Occipital lobe (tissue), 2 donors: ENCODE results near the gene SDK1. TPM values are rescaled to one million over a fixed set of nuclear protein-coding genes. Genes with fewer than 3 reads are reported as not detected.

Experiments
- DNase-seq: peaks from one replicate; lab custom pipeline; 2025; lab: John Stamatoyannopoulos, UW
- total RNA-seq: library from RNA; depleted of rRNA; stranded (reverse); fragments of >200 nt; gene quantifications from one replicate; pipeline ENCODE4 v1.2.3, GENCODE V29; 2014

SDK1 gene
- 7.0 TPM for total RNA-seq

DNA sequence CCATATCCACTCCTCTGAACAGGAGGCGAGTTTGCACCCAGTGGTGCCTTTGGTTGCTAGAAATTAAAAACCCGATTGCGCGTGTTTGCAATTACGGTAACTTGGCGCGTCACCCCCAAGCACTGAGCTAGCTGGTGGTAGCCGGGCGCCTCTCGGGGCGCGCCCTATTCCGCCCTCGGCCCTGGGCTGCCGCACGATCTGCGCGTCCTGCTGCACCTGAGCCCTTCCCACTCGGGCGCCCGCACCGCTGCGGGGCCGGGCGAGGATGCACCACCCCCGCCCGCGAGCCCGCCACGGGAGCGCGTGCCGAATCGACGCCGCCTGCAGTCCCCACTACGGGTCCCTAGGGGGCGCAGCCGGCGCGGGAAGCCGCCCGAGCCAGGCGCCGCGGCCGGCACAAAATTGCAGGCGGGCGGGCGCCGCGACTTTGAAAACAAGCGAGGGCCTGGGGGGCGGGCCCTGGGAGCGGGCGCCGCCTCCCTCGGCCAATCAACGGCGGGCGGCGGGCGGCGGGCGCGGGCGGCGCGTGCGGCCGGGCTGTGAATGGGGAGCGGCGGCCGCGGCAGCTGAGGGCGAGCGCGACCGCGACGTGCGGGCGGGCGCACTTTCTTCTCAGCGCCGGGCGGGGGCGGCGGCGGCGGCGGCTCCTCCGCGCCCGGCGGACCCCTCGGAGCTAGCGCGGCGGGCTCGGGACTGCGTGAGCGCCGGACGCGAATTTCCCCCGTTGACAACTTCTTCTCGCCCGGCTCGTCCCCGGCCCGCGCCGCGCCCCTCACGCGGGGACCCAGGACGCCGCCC, at the start of gene SDK1:
SDK1 (plus strand) TSS at position 602 of the 798 bp plus-strand sequence. CDS start 335 bp downstream, outside the sequence.
- peak; percentile 86 for DNase-seq

GRCh38 chr7:3254718-3255117, 46.3 kb upstream of the SDK1 start:
- DNase-seq = no peak

DNA sequence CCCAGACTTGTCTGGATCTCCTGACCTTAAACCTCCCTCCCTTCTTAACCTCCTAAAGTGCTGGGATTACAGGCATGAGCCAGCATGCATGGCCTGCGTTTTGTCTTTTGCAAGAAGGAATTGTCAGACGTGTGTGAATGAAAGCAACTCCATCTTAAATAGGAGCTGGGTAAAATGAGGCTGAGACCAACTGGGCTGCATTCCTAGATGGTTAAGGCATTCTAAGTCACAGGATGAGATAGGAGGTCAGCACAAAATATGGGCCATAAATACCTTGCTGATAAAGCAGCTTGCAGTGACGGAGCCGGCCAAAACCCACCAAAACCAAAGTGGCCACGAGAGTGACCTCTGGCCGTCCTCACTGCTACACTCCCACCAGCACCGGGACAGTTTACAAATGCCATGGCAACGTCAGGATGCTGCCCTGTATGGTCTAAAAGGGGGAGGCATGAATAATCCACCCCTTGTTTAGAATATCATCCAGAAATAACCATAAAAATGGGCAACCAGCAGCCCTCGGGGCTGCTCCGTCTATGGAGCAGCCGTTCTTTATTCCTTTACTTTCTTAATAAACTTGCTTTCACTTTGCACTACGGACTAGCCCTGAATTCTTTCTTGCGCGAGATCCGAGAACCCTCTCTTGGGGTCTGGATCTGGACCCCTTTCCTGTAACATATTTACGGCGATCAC, 41.2 kb upstream of the SDK1 start:
- DNase-seq = no peak

DNA sequence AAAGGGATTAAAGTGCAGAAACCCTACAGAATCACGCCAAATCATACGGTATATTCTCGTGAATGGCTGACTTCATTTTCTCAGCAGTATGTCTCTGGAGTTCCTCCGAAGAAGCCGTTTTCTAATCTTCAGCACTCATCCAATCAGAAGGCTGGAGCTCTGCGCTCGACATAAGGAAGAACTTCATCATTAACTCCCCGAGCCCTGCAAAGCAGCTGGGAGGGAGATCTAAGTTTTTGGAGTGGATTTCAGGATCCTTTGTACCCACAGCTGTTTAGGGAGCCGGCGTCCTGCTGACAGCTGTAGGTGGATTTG, 40.7 kb upstream of the SDK1 start:
- DNase-seq = no peak

DNA sequence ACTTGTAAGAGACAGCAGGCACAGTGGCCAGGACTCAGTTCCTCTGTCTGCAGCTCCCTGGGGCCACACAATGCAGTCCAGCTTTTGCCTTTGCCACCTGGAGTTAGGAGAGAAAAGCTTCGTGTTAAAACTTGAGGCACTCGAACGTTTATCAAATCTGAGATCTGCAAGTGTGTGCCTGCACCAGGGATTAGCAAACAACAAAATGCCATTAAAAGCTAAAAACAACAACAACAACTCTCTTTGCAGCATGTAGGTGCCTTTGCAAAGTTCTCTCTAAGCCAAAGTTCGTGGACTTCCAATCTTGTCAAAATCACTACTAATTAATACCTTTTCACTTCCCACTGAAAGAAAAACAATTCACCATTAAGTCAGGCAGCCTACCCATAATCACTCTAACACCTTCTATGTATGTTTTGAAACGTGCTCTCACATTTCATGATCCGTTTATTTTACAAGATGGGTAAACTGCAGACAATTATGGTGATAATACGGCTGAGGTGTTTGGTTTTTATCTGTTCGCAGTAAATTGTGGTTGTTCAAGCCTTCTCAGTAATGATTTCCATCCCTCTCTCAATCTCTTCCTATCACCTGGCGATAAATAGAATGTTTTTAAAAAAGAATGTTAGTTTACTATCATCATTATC, 36.2 kb upstream of the SDK1 start:
- no peak for DNase-seq

GRCh38 chr7:3265388-3265787, 35.7 kb upstream of the SDK1 start:
- DNase-seq = no peak

DNA sequence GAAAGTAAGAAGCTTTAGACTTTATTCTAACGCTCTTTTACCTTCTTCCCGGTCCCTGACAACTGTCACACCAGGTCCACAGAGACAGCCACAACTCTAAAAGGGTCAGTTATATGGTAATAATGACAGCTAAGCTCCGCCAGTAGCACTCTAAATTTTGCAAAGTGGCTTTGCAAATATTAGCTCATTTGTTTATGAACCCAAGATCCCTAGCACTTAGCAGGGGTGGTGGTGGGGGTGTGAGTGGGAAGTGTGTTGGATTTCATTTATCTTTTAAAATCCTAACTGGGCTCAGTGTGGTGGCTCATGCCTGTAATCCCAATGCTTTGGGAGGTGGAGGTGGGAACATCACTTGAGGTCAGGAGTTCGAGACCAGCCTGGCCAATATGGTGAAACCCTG, 34.8 kb upstream of the SDK1 start:
- DNase-seq = no peak

- DNase-seq = peak; percentile 4
These were observed 32.9 kb upstream of the SDK1 start for GRCh38 chr7:3267966-3268690.

GRCh38 chr7:3270362-3270761, 30.7 kb upstream of the SDK1 start:
- DNase-seq = no peak

GRCh38 chr7:3271298-3271697, 29.8 kb upstream of the SDK1 start:
- DNase-seq = no peak

GRCh38 chr7:3272691-3273141, 28.3 kb upstream of the SDK1 start:
- no peak for DNase-seq

- no peak for DNase-seq
These were observed 26.9 kb upstream of the SDK1 start for GRCh38 chr7:3274131-3274530.

DNA sequence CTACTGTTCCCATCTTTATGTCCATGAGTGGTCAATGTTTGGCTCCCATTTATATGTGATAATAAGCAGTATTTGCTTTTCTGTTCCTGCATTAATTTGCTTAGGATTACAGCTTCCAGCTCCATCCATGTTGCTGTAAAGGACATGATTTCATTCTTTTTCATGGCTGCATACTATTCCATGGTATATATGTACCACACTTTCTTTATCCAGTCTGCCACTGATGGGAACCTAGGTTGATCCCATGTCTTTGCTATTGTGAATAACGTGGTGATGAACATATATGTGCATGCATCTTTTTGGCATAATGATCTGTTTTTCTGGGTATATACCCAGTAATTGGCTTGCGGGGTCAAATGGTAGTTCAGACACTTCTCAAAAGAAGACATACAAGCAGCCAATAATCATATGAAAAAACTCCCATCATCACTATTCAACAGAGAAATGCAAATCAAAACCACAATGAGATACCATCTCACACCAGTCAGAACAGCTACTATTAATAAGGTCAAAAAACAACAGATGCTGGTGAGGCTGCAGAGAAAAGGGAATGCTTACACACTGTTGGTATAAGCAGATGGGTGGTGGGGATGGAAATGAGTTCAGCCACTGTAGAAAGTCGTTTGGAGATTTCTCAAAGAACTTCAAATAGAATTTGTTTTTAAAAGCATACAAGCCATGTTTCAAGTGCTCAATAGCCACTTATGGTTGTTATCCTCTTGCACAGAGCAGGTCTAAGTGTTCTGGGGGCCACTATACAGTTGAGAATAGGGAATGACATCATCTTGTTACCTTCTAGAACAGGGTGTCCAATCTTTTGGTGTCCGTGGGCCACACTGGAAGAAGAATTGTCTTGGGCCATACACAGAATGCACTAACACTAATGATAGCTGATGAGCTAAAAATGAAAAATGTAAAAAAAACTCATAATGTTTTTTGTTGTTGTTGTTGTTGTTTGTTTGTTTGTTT, 23.2 kb upstream of the SDK1 start:
- no peak for DNase-seq

DNA sequence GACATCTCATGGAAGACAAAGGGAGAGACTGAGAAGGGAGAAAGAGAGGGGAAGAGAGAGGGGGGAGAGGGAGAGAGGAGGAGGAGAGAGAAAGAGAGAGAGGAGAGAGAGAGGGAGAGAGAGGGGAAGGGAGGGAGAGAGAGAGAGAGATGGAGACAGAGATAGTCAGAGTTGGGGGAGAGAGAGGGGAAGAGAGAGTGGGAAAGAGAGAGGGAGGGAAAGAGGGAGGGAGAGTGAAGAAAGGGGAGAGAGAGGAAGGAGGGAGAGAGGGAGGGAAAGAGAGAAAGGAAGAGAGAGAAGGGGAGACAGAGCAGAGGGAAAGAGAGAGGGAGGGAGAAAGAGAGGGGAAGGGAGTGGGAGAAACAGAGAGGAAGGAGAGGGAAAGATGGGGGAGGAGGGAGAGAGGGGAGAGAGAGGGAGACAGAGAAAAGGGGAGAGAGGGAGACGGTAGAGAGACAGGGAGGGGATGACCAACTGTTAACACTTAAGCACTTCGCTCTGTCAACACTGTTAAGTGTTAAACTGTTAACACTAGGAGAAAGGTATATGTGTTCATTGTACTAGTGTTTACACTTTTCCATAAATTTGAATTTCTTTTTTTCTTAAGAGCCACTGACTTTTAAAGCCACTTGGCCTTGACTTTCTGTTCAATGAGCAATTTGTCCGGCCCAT, 21.8 kb upstream of the SDK1 start:
- DNase-seq = no peak

DNA sequence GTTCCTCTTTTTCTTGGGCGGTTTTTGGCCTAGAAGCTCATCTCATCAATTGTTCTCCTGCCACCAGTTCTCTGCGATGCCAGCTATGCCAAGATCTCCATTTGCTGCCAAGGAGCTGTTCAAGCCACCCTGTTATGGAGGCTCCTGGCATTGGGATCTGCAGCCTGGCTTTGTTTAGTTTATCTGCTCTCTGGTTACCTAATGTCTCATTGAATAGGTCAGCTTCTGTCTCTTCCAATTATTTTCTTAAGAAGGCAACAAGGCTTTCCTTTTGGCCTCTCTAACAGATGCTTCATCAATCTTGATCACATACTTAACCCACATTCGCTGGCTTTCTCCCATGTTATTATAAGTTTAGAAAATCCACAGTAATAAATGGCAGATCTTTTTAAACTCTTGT, 20.6 kb upstream of the SDK1 start:
- DNase-seq = no peak

- DNase-seq = no peak
These were observed 20.0 kb upstream of the SDK1 start for GRCh38 chr7:3280946-3281656.

GRCh38 chr7:3282457-3282856, 18.6 kb upstream of the SDK1 start:
- DNase-seq = no peak

GRCh38 chr7:3283130-3283704, 17.8 kb upstream of the SDK1 start:
- DNase-seq = no peak

- DNase-seq = no peak
These were observed 15.4 kb upstream of the SDK1 start for GRCh38 chr7:3285652-3286051.
